B cell (primary cell): Measurements from ENCODE around the gene MGAT5. TPM values are rescaled to one million over a fixed set of nuclear protein-coding genes. Genes with fewer than 3 reads are reported as not detected.
A peak's percentile ranks its signal among the peaks of the same experiment; 100 is the strongest.

Experiments
- ATAC-seq: fragments of 200-7000 bp; cut with Tn5 transposase; one replicate; pipeline ENCODE4 v1.10.0; 2021; ENCODE audit warnings: low read depth, mild to moderate bottlenecking, moderate number of reproducible peaks, moderate library complexity
- CTCF ChIA-PET: fragments of 350-600 bp; sonication (Branson Sonifier 250); formaldehyde crosslinking; loops from one replicate; lab custom pipeline; 2021; ENCODE audit warnings: antibody characterized with exemption, inconsistent platforms; lab: Charles Lee
- POLR2A ChIA-PET: fragments of 350-600 bp; sonication (Branson Sonifier 250); formaldehyde crosslinking; loops from one replicate; lab custom pipeline; 2021; ENCODE audit warnings: antibody characterized with exemption; lab: Charles Lee
- DNase-seq: peaks from one replicate; pipeline ENCODE4 v3.0.0; 2013
- H2AFZ ChIP-seq: 2 replicates; pipeline ENCODE4 v1.6.1; 2012; ENCODE audit warnings: mild to moderate bottlenecking, low read depth, low read length; ENCODE audit not compliant: insufficient read depth, poor library complexity, severe bottlenecking
- H3K27ac ChIP-seq, 2 donors: 1 replicate in 1 of 2; 2 replicates in 1 of 2; pipeline ENCODE4 v1.5.1; 2012 to 2013; ENCODE audit warnings: low read length in 2 of 2, mild to moderate bottlenecking in 2 of 2, moderate library complexity in 1 of 2
- H3K27me3 ChIP-seq, 4 experiments: fragments of 200-600 bp in 1 of 4; sonication (generic) in 1 of 4; replicated peaks in 1 of 4; 1 replicate in 2 of 4; 2 replicates in 2 of 4; pipeline versions ENCODE4 v1.6.1 to v1.7.0; 2013 to 2016; ENCODE audit warnings: low read length in 3 of 4, mild to moderate bottlenecking in 2 of 4, mixed read lengths in 1 of 4, moderate library complexity in 1 of 4; ENCODE audit not compliant: insufficient read depth in 4 of 4, control insufficient read depth in 3 of 4; ENCODE audit errors: control extremely low read depth in 1 of 4
- H3K36me3 ChIP-seq, 2 experiments: replicated peaks in 1 of 2; 1 replicate in 1 of 2; 2 replicates in 1 of 2; pipeline versions ENCODE4 v1.6.1 to v1.7.1; 2013; ENCODE audit warnings: low read length in 1 of 2; ENCODE audit not compliant: insufficient read depth in 2 of 2, control insufficient read depth in 1 of 2; ENCODE audit errors: control extremely low read depth in 1 of 2, extremely low read depth in 1 of 2
- H3K4me1 ChIP-seq, 2 donors: fragments of 200-600 bp in 1 of 2; sonication (generic) in 1 of 2; 1 replicate in 1 of 2; 2 replicates in 1 of 2; pipeline versions ENCODE4 v1.5.1 to v1.6.1; 2013 to 2017; ENCODE audit warnings: low read length in 2 of 2; ENCODE audit not compliant: control insufficient read depth in 2 of 2, insufficient read depth in 2 of 2
- H3K4me2 ChIP-seq: replicated peaks from 2 replicates; pipeline ENCODE3; 2012; ENCODE audit warnings: mild to moderate bottlenecking, low read depth, low read length; ENCODE audit not compliant: poor library complexity, severe bottlenecking
- H3K4me3 ChIP-seq, 5 experiments: fragments of 200-600 bp in 1 of 5; sonication (generic) in 1 of 5; 1 replicate in 3 of 5; 2 replicates in 2 of 5; pipeline versions ENCODE4 v1.5.1 to v1.7.0; 2011 to 2016; ENCODE audit warnings: low read length in 4 of 5, mild to moderate bottlenecking in 4 of 5, low read depth in 2 of 5, control low read depth in 1 of 5, moderate library complexity in 1 of 5; ENCODE audit not compliant: insufficient read depth in 1 of 5; ENCODE audit errors: control extremely low read depth in 1 of 5, extremely low read depth in 1 of 5
- H3K79me2 ChIP-seq: fragments of 200-600 bp; sonication (generic); one replicate; pipeline ENCODE4 v1.6.0; 2016; ENCODE audit warnings: low read length; ENCODE audit not compliant: control insufficient read depth, insufficient read depth
- H3K9ac ChIP-seq: fragments of 200-600 bp; sonication (generic); 2 replicates; pipeline ENCODE4 v1.6.1; 2017; ENCODE audit warnings: mild to moderate bottlenecking, low read length, moderate library complexity
- H3K9me3 ChIP-seq, 3 donors: one replicate each; pipeline versions ENCODE4 v1.6.1 to v1.7.1; 2013; ENCODE audit warnings: low read length in 2 of 3; ENCODE audit not compliant: control insufficient read depth in 2 of 3, insufficient read depth in 1 of 3; ENCODE audit errors: control extremely low read depth in 1 of 3
- H4K20me1 ChIP-seq: 2 replicates; pipeline ENCODE4 v1.6.0; 2012; ENCODE audit warnings: mild to moderate bottlenecking, low read length; ENCODE audit not compliant: insufficient read depth, control insufficient read depth, poor library complexity, severe bottlenecking
- H3K27ac Mint-ChIP-seq: one replicate; pipeline ENCODE4 v1.8.0; 2021; ENCODE audit warnings: mixed read lengths
- H3K27me3 Mint-ChIP-seq: one replicate; pipeline ENCODE4 v1.8.0; 2021; ENCODE audit warnings: mixed read lengths
- H3K4me1 Mint-ChIP-seq: one replicate; pipeline ENCODE4 v1.8.0; 2021; ENCODE audit warnings: mixed read lengths
- H3K4me3 Mint-ChIP-seq: one replicate; pipeline ENCODE4 v1.8.0; 2021; ENCODE audit warnings: mixed read lengths
- H3K9me3 Mint-ChIP-seq: one replicate; pipeline ENCODE4 v1.8.0; 2022; ENCODE audit warnings: mixed read lengths; ENCODE audit not compliant: insufficient read depth
- CTCF ChIP-seq: fragments of 200-600 bp; IDR thresholded peaks from one replicate; pipeline ENCODE4 v1.8.0; 2022; ENCODE audit warnings: antibody characterized with exemption, mild to moderate bottlenecking
- EZH2 ChIP-seq: IDR thresholded peaks from 2 replicates; pipeline ENCODE4 v1.6.1; 2012; ENCODE audit warnings: borderline replicate concordance, low read depth, mild to moderate bottlenecking, moderate library complexity, low read length; ENCODE audit not compliant: insufficient read depth, poor library complexity, severe bottlenecking
- WGBS: methylation state at CpG from one replicate; pipeline ENCODE4 v1.1.5; 2013; ENCODE audit warnings: missing lambda C conversion rate; ENCODE audit not compliant: insufficient coverage; 5-methylcytosine and 5-hydroxymethylcytosine counted together
- intact Hi-C: fragments of 100-400 bp; cut with micrococcal nuclease; formaldehyde crosslinking; loops from one replicate; pipeline ENCODE4 v1.10.0; 2022
- polyA plus RNA-seq: library from polyadenylated mRNA; depleted of rRNA; stranded (reverse); fragments of >200 nt; gene quantifications from 2 replicates; pipeline ENCODE4 v1.2.3, GENCODE V29; 2012
- total RNA-seq, 2 donors: library from RNA; stranded (reverse); fragments of 120-200 nt in 1 of 2; gene quantifications; 1 replicate in 1 of 2; 2 replicates in 1 of 2; pipeline versions ENCODE4 v1.2.3 to v1.2.4, GENCODE V29; 2013 to 2022

The MGAT5 gene
- total and polyA plus RNA-seq, 2 donors (not counting 1 experiment from before 2014, with no cell fraction given): 27.2 to 184 TPM

GRCh38 chr2:134334542-134335353 is 80.9 kb downstream of the MGAT5 start:
- ATAC-seq (no peak), DNase-seq (no peak)
- Mint-ChIP-seq H3K9me3 (peaks cover 6% of the 10 kb centered on the region), H3K4me3 (no peak overlapping the region), H3K4me1 (peaks cover 55% of the 10 kb centered on the region), H3K27me3 (no peaks in the 10 kb centered on the region), H3K27ac (peak overlapping the region; percentile 33)
- 0% methylated on average over 1 of the region's 3 CpGs for WGBS
- peaks cover 7% of the 10 kb centered on the region for H4K20me1 ChIP-seq
- peaks cover 16 to 52% of the 10 kb centered on the region in 2 experiments for H3K36me3 ChIP-seq
- intact Hi-C loops: loop anchor here (5.0 kb wide), 1 partner anchor 72 kb away; no protein-coding TSS in a partner anchor
- H3K4me3 ChIP-seq: no peak overlapping the region
- H3K4me1 ChIP-seq: peaks cover 7 to 15% of the 10 kb centered on the region in 2 donors
- CTCF ChIA-PET: interaction anchor here (0.9 to 1.7 kb wide), 3 partner anchors 14 to 90 kb away, joined by 5 to 7 read pairs (median 6); no protein-coding TSS in a partner anchor
- H3K27ac ChIP-seq: peak overlapping the region in 1 of 2 donors; percentile 64
- H3K4me2 ChIP-seq: no peak overlapping the region
- H2AFZ ChIP-seq: no peak overlapping the region
- no peak overlapping the region for H3K9ac ChIP-seq
- POLR2A ChIA-PET: no interaction called here
- H3K27me3 ChIP-seq: no peaks in the 10 kb centered on the region
- peaks cover 54% of the 10 kb centered on the region for H3K79me2 ChIP-seq
- peaks cover 0 to 7% (median 1%) of the 10 kb centered on the region in 3 donors for H3K9me3 ChIP-seq
- TF ChIP-seq CTCF: no peak
- no peak for TF ChIP-seq EZH2

GRCh38 chr2:134335601-134336000 is 81.7 kb downstream of the MGAT5 start:
- intact Hi-C loops: loop anchor here (5.0 kb wide), 1 partner anchor 73 kb away; no protein-coding TSS in a partner anchor
- Mint-ChIP-seq H3K9me3 (peaks cover 6% of the 10 kb centered on the region), H3K4me3 (no peak overlapping the region), H3K4me1 (peaks cover 59% of the 10 kb centered on the region), H3K27me3 (no peaks in the 10 kb centered on the region), H3K27ac (peak overlapping the region; percentile 76)
- WGBS: no CpG with 5 or more reads among the region's 1 CpG
- Histone ChIP-seq H3K4me1 (peaks cover 7 to 16% of the 10 kb centered on the region in 2 donors), H2AFZ (no peak overlapping the region), H3K4me2 (no peak overlapping the region), H3K36me3 (peaks cover 13 to 53% of the 10 kb centered on the region in 2 experiments), H3K27me3 (no peaks in the 10 kb centered on the region), H4K20me1 (peaks cover 7% of the 10 kb centered on the region), H3K4me3 (no peak overlapping the region), H3K79me2 (peaks cover 50% of the 10 kb centered on the region), H3K9ac (no peak overlapping the region), H3K27ac (peak overlapping the region in 1 of 2 donors; percentile 64), H3K9me3 (peaks cover 0 to 7% (median 1%) of the 10 kb centered on the region in 3 donors)
- ChIA-PET CTCF (interaction anchor here (0.9 to 1.8 kb wide), 5 partner anchors 15 to 217 kb away, joined by 3 to 7 read pairs (median 4); no protein-coding TSS in a partner anchor), POLR2A (no interaction called here)
- no peak for DNase-seq
- TF ChIP-seq EZH2 (no peak), CTCF (no peak)
- ATAC-seq: no peak
